ENCODE results near the gene EPHA6. TPM values are rescaled to one million over a fixed set of nuclear protein-coding genes. Genes with fewer than 3 reads are reported as not detected.

Gene EPHA6
- total and polyA plus RNA-seq, 2 donors (not counting 3 experiments of a cell fraction or from before 2014, with no cell fraction given) = not detected

- Histone ChIP-seq H3K9me1 (replicated peaks; ENCODE audit: control insufficient read depth, extremely low read depth, insufficient read depth, low read length) (no peaks in the 10 kb centered on the region), H3K4me3 (replicated peaks in 1 of 3; ENCODE audit: insufficient read depth in 1 of 3, low read depth in 1 of 3, low read length in 3 of 3) (no peak overlapping the region), H3K4me2 (ENCODE audit: insufficient read depth, low read length) (no peak overlapping the region), H3K27me3 (ENCODE audit: control insufficient read depth in 2 of 2, insufficient read depth in 2 of 2, low read length in 2 of 2) (no peaks in the 10 kb centered on the region), H3K36me3 (ENCODE audit: control insufficient read depth in 2 of 2, extremely low read depth in 1 of 2, insufficient read depth in 2 of 2, low read length in 2 of 2) (no peaks in the 10 kb centered on the region), H4K20me1 (replicated peaks; ENCODE audit: control insufficient read depth, extremely low read depth, insufficient read depth, low read length) (no peaks in the 10 kb centered on the region), H3K9ac (replicated peaks; ENCODE audit: extremely low read depth, insufficient read depth, low read length) (no peak overlapping the region), H3K4me1 (ENCODE audit: control insufficient read depth, extremely low read depth, insufficient read depth, low read length) (no peaks in the 10 kb centered on the region), H3K79me2 (ENCODE audit: control insufficient read depth, insufficient read depth, low read length) (no peaks in the 10 kb centered on the region), H3K9me3 (replicated peaks; ENCODE audit: control insufficient read depth, insufficient read depth, low read length) (no peaks in the 10 kb centered on the region), H3K27ac (ENCODE audit: insufficient read depth, low read depth, low read length) (no peak overlapping the region), H2AFZ (ENCODE audit: low read depth, low read length) (no peak overlapping the region)
- dilution Hi-C loops (cut with MboI; ENCODE audit: extremely low pct_ligation_motif_present, low sequenced_read_pairs) = no loop called here
- no TSS peak for BruUV-seq (replicated peaks)
- no peak for TF ChIP-seq POLR2AphosphoS5 (IDR thresholded peaks at IDR 0.05; ENCODE audit: insufficient read depth, low read depth, low read length)
- no peak for TF ChIP-seq EZH2 (IDR thresholded peaks at IDR 0.05; ENCODE audit: borderline replicate concordance, low read depth, low read length, severe bottlenecking)
- TF ChIP-seq, protein P1, sequence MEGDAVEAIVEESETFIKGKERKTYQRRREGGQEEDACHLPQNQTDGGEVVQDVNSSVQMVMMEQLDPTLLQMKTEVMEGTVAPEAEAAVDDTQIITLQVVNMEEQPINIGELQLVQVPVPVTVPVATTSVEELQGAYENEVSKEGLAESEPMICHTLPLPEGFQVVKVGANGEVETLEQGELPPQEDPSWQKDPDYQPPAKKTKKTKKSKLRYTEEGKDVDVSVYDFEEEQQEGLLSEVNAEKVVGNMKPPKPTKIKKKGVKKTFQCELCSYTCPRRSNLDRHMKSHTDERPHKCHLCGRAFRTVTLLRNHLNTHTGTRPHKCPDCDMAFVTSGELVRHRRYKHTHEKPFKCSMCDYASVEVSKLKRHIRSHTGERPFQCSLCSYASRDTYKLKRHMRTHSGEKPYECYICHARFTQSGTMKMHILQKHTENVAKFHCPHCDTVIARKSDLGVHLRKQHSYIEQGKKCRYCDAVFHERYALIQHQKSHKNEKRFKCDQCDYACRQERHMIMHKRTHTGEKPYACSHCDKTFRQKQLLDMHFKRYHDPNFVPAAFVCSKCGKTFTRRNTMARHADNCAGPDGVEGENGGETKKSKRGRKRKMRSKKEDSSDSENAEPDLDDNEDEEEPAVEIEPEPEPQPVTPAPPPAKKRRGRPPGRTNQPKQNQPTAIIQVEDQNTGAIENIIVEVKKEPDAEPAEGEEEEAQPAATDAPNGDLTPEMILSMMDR (IDR thresholded peaks at IDR 0.05; ENCODE audit: extremely low read depth in 1 of 2, insufficient read depth in 1 of 2, low read depth in 1 of 2, low read length in 2 of 2) = no peak
- no peak for TF ChIP-seq JUN (IDR thresholded peaks at IDR 0.05; ENCODE audit: borderline replicate concordance, insufficient read depth, insufficient read length, low read depth)
- TF ChIP-seq GATA2 (IDR thresholded peaks at IDR 0.05; ENCODE audit: insufficient read depth, insufficient read length, low read depth, low read length) = no peak
- TF ChIP-seq MAX (IDR thresholded peaks at IDR 0.05; ENCODE audit: insufficient read depth, insufficient read length) = no peak
- TF ChIP-seq MYC (IDR thresholded peaks at IDR 0.05; ENCODE audit: low read depth, low read length) = no peak
- TF ChIP-seq POLR2A (IDR thresholded peaks at IDR 0.05; ENCODE audit: low read depth, low read length) = no peak
- TF ChIP-seq FOS (IDR thresholded peaks at IDR 0.05; ENCODE audit: borderline replicate concordance, insufficient read depth, low read length) = no peak
- POLR2A ChIA-PET = no interaction called here
- no peak for DNase-seq (ENCODE audit: low read depth, low spot score)
- CTCF ChIA-PET = no interaction called here
- FAIRE-seq = no peak
- intact Hi-C loops (cut with micrococcal nuclease) = no loop called here
These were observed 873.3 kb downstream of the EPHA6 start for GRCh38 chr3:97687734-97688133.

Data from endothelial cell of umbilical vein (primary cell).